ENCODE measurements around the gene SLC24A3. TPM values are rescaled to one million over a fixed set of nuclear protein-coding genes. Genes with fewer than 3 reads are reported as not detected.

SLC24A3 gene
- total RNA-seq, 1 donor from 2014 or later = 13.1 TPM

GRCh38 chr20:19401096-19401495, 188.7 kb downstream of the SLC24A3 start:
- no peak for ATAC-seq
- H3K36me3 ChIP-seq = no peaks in the 10 kb centered on the region
- no peaks in the 10 kb centered on the region for H3K4me1 ChIP-seq
- H3K9me3 ChIP-seq = peaks cover 4% of the 10 kb centered on the region
- TF ChIP-seq CTCF (IDR thresholded peaks at IDR 0.05) = no peak
- no peak overlapping the region for H3K4me3 ChIP-seq
- intact Hi-C loops (cut with DNase I) = no loop called here
- no peaks in the 10 kb centered on the region for H3K27me3 ChIP-seq
- DNase-seq = no peak
- no peak overlapping the region for H3K27ac ChIP-seq

GRCh38 chr20:19403549-19403948, 191.1 kb downstream of the SLC24A3 start:
- no peak for ATAC-seq
- H3K27me3 ChIP-seq = no peaks in the 10 kb centered on the region
- no peak for DNase-seq

DNA sequence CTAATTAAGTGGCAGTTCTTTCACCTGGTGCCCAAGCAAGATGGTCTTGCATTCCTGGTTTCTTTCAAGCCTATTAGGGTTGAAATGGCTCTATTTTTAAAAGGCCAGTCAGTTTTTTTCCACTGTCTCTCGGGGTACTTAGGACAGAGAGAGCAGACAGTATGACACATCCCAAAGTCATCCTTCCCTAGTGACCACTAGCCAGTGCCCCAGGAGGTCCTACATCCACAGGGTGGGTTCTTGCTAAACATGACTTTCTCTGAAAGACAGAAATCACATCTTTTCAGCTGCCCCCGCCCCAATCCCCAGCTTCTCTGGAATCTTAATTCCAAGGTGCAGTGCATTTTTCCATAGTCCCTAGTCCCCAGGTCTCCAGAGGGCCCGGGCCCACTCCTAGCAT, 192.4 kb downstream of the SLC24A3 start:
- no peak overlapping the region for H3K27ac ChIP-seq
- no peak for TF ChIP-seq CTCF (IDR thresholded peaks at IDR 0.05)
- H3K36me3 ChIP-seq = no peaks in the 10 kb centered on the region
- no peaks in the 10 kb centered on the region for H3K4me1 ChIP-seq
- intact Hi-C loops (cut with DNase I) = no loop called here
- H3K9me3 ChIP-seq = no peaks in the 10 kb centered on the region
- no peak overlapping the region for H3K4me3 ChIP-seq
- ATAC-seq = no peak
- no peaks in the 10 kb centered on the region for H3K27me3 ChIP-seq
- no peak for DNase-seq

More at GRCh38 chr20:19403549-19403948, 191.1 kb downstream of the SLC24A3 start:
- Histone ChIP-seq H3K27ac (no peak overlapping the region), H3K4me3 (no peak overlapping the region), H3K4me1 (no peaks in the 10 kb centered on the region), H3K36me3 (no peaks in the 10 kb centered on the region), H3K9me3 (peaks cover 3% of the 10 kb centered on the region)
- TF ChIP-seq CTCF (IDR thresholded peaks at IDR 0.05) = no peak
- intact Hi-C loops (cut with DNase I) = no loop called here

DNA sequence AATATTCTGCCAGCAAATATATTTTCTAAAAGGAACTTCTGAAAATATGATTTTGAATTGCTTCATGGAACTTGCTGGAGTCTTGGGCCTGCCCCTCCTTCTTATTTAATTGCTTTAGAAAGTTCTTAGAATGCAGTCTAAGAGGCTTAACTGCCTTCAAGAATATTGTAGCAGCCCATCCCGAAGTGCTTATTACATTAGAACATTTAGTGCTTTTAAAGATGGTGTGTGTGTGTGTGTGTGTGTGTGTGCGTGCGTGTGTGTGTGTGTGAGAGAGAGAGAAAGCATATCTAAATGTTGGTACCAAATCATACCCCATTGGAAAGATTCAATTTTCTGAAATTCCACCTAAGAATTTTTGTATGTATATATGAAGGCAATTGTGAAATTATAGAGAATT, 193.5 kb downstream of the SLC24A3 start:
- H3K27ac ChIP-seq = no peak overlapping the region
- no peak overlapping the region for H3K4me3 ChIP-seq
- H3K4me1 ChIP-seq = no peaks in the 10 kb centered on the region
- no peaks in the 10 kb centered on the region for H3K9me3 ChIP-seq
- no peaks in the 10 kb centered on the region for H3K27me3 ChIP-seq
- intact Hi-C loops (cut with DNase I) = no loop called here
- ATAC-seq = peak; percentile 72
- no peaks in the 10 kb centered on the region for H3K36me3 ChIP-seq
- no peak for TF ChIP-seq CTCF (IDR thresholded peaks at IDR 0.05)
- no peak for DNase-seq

DNA sequence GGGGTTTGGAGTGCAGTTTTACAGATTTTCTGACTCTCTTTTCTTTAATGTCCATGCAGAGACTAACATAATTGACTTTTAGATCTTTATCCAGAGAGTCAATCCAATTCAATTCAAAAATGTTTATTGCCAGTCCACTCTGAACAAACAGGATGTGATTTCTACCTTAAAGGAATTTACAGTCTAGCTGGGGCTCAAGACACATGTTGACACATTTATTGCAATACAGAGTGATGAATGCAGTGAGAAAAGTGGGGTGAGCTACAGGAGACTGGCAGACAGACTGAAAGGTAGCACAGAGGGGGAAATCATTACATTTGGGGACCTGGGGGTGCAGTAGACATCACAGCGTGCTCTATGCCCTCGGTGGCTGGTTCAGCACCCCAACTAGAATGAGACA, 193.9 kb downstream of the SLC24A3 start:
- DNase-seq = no peak
- Histone ChIP-seq H3K4me3 (no peak overlapping the region), H3K27ac (no peak overlapping the region), H3K27me3 (no peaks in the 10 kb centered on the region), H3K4me1 (no peaks in the 10 kb centered on the region), H3K36me3 (no peaks in the 10 kb centered on the region), H3K9me3 (no peaks in the 10 kb centered on the region)
- TF ChIP-seq CTCF (IDR thresholded peaks at IDR 0.05) = no peak
- intact Hi-C loops (cut with DNase I) = no loop called here
- no peak for ATAC-seq

DNA sequence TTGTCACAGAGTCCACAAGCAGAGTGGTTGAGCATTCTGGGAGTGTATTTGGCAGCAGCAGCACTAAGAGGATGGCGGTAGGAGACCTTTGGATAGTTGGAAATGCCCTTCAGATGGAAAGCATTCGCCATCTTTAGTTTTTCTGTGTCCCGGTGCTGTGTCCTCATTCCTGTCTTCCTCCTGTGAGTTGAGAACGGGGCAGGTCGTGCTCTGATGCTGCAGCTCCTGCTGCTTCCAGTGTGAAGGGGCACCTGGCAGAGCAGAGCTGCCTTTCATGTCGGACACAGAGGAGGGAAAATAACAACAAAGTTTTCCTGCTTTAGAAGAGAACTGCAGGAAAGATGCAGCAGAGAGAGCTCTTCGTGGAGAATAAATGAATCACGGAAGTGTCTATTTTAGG, 194.8 kb downstream of the SLC24A3 start:
- ATAC-seq = no peak
- DNase-seq = no peak
- Histone ChIP-seq H3K4me1 (no peaks in the 10 kb centered on the region), H3K4me3 (no peak overlapping the region), H3K27me3 (no peaks in the 10 kb centered on the region), H3K9me3 (no peaks in the 10 kb centered on the region), H3K27ac (peak overlapping the region; percentile 15), H3K36me3 (no peaks in the 10 kb centered on the region)
- no peak for TF ChIP-seq CTCF (IDR thresholded peaks at IDR 0.05)
- intact Hi-C loops (cut with DNase I) = no loop called here

All from upper lobe of right lung (tissue), 1 donor.